Bone marrow (tissue), 2 donors: ENCODE measurements around the gene POLDIP2.
"Not testable (repeated sequence)": the region's sequence is repeated elsewhere in the genome, so short reads cannot be mapped to it uniquely, and the experiment has no call there.

Experiments used
- DNase-seq, 2 donors: peaks; one replicate each; lab custom pipeline; 2025; lab: John Stamatoyannopoulos, UW

The POLDIP2 gene

GRCh38 chr17:28365487-28365886 lies 8.2 kb upstream of the POLDIP2 start:
- no peak for DNase-seq

GRCh38 chr17:28364665-28365363 lies 7.5 kb upstream of the POLDIP2 start, which contains the start of gene SEBOX:
Gene SEBOX, minus strand, starts transcription at chr17:28365199. Its CDS starts 48 bp downstream, at chr17:28365151.
- no peak for DNase-seq

GRCh38 chr17:28363776-28364650 lies 6.7 kb upstream of the POLDIP2 start:
- DNase-seq = no peak

- DNase-seq = no peak
Observed at GRCh38 chr17:28363186-28363585, 5.9 kb upstream of the POLDIP2 start.

- no peak for DNase-seq
Observed at GRCh38 chr17:28357901-28358197, 522 bp upstream of the POLDIP2 start.

GRCh38 chr17:28350271-28350670 lies 7.1 kb downstream of the POLDIP2 start:
- no peak for DNase-seq

GRCh38 chr17:28348979-28349378 lies 8.3 kb downstream of the POLDIP2 start:
- no peak for DNase-seq

GRCh38 chr17:28347261-28347891 lies 10.0 kb downstream of the POLDIP2 start:
- no peak for DNase-seq

- DNase-seq = no peak
Observed at GRCh38 chr17:28346746-28347246, 10.5 kb downstream of the POLDIP2 start.

GRCh38 chr17:28346199-28346580 lies 11.1 kb downstream of the POLDIP2 start:
- DNase-seq = no peak

- DNase-seq = no peak
Observed at GRCh38 chr17:28345419-28346198, 11.7 kb downstream of the POLDIP2 start.

- DNase-seq = no peak
Observed at GRCh38 chr17:28344435-28344901, 12.9 kb downstream of the POLDIP2 start.

- no peak for DNase-seq
Observed at GRCh38 chr17:28344011-28344410, 13.3 kb downstream of the POLDIP2 start.

- DNase-seq = no peak
Observed at GRCh38 chr17:28343491-28343932, 13.8 kb downstream of the POLDIP2 start.

- no peak for DNase-seq
Observed at GRCh38 chr17:28342313-28342712, 15.0 kb downstream of the POLDIP2 start.

GRCh38 chr17:28341516-28341915 lies 15.8 kb downstream of the POLDIP2 start:
- DNase-seq = no peak

GRCh38 chr17:28340374-28340773 lies 17.0 kb downstream of the POLDIP2 start:
- DNase-seq = no peak

GRCh38 chr17:28339431-28339830 lies 17.9 kb downstream of the POLDIP2 start:
- DNase-seq = no peak

GRCh38 chr17:28338769-28339212 lies 18.5 kb downstream of the POLDIP2 start:
- not testable (repeated sequence) for DNase-seq

- no peak for DNase-seq
Observed at GRCh38 chr17:28338056-28338768, 19.1 kb downstream of the POLDIP2 start.
